ENCODE data around the gene TOMM22.

DNA sequence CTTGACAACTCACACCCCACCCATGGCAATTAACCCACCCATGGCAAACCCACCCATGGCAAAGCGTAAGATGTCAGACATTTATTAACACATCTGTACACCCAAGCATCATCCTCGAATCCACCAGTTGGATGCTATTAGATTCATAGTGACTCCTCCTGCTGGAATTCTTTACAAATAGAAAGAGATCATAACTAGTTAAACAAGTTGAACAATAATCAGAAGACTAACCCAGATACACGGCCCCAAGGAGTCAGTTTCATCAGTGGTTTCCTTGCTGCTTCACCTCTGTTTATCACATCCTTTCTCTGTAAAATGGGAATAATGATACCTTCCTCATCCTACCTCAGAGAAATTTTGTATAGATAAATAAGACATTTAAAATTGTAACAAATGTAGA lies 29.1 kb downstream of the TOMM22 start:
- TF ChIP-seq POLR2AphosphoS5 (IDR thresholded peaks at IDR 0.05) (no peak), EP300 (IDR thresholded peaks at IDR 0.05) (no peak), POLR2A (IDR thresholded peaks at IDR 0.05; ENCODE audit: low read depth) (no peak)
- TF ChIP-seq, protein P1, sequence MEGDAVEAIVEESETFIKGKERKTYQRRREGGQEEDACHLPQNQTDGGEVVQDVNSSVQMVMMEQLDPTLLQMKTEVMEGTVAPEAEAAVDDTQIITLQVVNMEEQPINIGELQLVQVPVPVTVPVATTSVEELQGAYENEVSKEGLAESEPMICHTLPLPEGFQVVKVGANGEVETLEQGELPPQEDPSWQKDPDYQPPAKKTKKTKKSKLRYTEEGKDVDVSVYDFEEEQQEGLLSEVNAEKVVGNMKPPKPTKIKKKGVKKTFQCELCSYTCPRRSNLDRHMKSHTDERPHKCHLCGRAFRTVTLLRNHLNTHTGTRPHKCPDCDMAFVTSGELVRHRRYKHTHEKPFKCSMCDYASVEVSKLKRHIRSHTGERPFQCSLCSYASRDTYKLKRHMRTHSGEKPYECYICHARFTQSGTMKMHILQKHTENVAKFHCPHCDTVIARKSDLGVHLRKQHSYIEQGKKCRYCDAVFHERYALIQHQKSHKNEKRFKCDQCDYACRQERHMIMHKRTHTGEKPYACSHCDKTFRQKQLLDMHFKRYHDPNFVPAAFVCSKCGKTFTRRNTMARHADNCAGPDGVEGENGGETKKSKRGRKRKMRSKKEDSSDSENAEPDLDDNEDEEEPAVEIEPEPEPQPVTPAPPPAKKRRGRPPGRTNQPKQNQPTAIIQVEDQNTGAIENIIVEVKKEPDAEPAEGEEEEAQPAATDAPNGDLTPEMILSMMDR (IDR thresholded peaks at IDR 0.05): no peak

All from esophagus muscularis mucosa (tissue), 4 donors.